K562 (cell line): ENCODE results near the gene ARFRP1. TPM values are rescaled to one million over a fixed set of nuclear protein-coding genes. Genes with fewer than 3 reads are reported as not detected.

Experiments
- ATAC-seq: fragments of 200-7000 bp; cut with Tn5 transposase; 3 replicates; pipeline ENCODE4 v1.9.1; 2020; ENCODE audit warnings: moderate library complexity
- BruUV-seq: library from RNA; stranded (reverse); fragments of 400-500 nt; replicated peaks from 2 replicates; lab custom pipeline; 2021; lab: Mats Ljungman, UMichigan
- CTCF ChIA-PET: fragments of 300-600 bp; formaldehyde crosslinking; extraction: SDS; loops from one replicate; lab custom pipeline; 2021; ENCODE audit warnings: low intra/inter-chr PET ratio; lab: Yijun Ruan, JAX
- POLR2A ChIA-PET: fragments of 300-600, 350-650 bp; sonication (Branson Sonifier 250); formaldehyde crosslinking; extraction: SDS; loops from one replicate; lab custom pipeline; 2021; ENCODE audit warnings: antibody characterized with exemption, inconsistent platforms; lab: Yijun Ruan, JAX
- DNase-seq, 4 experiments: peaks; one replicate each; pipeline versions ENCODE4 v3.0.0 to v3.0.0-alpha.2; 2011 to 2018; ENCODE audit warnings: low spot score in 3 of 4, mixed read lengths in 3 of 4; ENCODE audit errors: extremely low read depth in 1 of 4
- FAIRE-seq: peaks from 2 replicates; lab custom pipeline; 2011; peaks lifted over from hg19 to GRCh38; lab: Jason Lieb, UNC
- H2AFZ ChIP-seq: 2 replicates; pipeline ENCODE4 v1.6.0; 2011; ENCODE audit warnings: low read depth, low read length, control low read depth, inconsistent platforms
- H3K27ac ChIP-seq: fragments of 200-600 bp; 3 replicates; pipeline ENCODE4 v1.8.0; 2011; ENCODE audit warnings: low read depth, mild to moderate bottlenecking, control low read depth, inconsistent platforms, low read length, moderate library complexity, mixed read lengths; ENCODE audit errors: extremely low read depth
- H3K27me3 ChIP-seq, 2 experiments: fragments of 300-600 bp in 1 of 2; 2 replicates in 1 of 2; 3 replicates in 1 of 2; pipeline versions ENCODE4 v1.6.0 to v1.8.0; 2011; ENCODE audit warnings: inconsistent platforms in 2 of 2, low read length in 2 of 2, mild to moderate bottlenecking in 1 of 2, mixed read lengths in 1 of 2, moderate library complexity in 1 of 2; ENCODE audit not compliant: control insufficient read depth in 2 of 2, insufficient read depth in 2 of 2
- H3K36me3 ChIP-seq: fragments of 300-600 bp; 3 replicates; pipeline ENCODE4 v1.8.0; 2011; ENCODE audit warnings: mild to moderate bottlenecking, low read length, inconsistent platforms; ENCODE audit not compliant: control insufficient read depth, insufficient read depth
- H3K4me1 ChIP-seq, 2 experiments: fragments of 200-600 bp in 1 of 2; replicated peaks in 1 of 2; 2 replicates in 1 of 2; 3 replicates in 1 of 2; pipeline versions ENCODE4 v1.5.1 to v1.8.0; 2011; ENCODE audit warnings: inconsistent platforms in 2 of 2, low read length in 2 of 2, mild to moderate bottlenecking in 1 of 2, mixed read lengths in 1 of 2, moderate library complexity in 1 of 2; ENCODE audit not compliant: control insufficient read depth in 2 of 2, insufficient read depth in 2 of 2
- H3K4me2 ChIP-seq: 2 replicates; pipeline ENCODE4 v1.6.1; 2011; ENCODE audit warnings: low read length, control low read depth, inconsistent platforms, mixed read lengths; ENCODE audit not compliant: insufficient read depth
- H3K4me3 ChIP-seq: fragments of 200-600 bp; sonication (generic), shearing (Covaris generic); 2 replicates; pipeline ENCODE4 v1.5.1; 2016; ENCODE audit warnings: control low read depth, inconsistent platforms
- H3K79me2 ChIP-seq: fragments of 200-600 bp; 3 replicates; pipeline ENCODE4 v1.8.0; 2011; ENCODE audit warnings: low read length, inconsistent platforms; ENCODE audit not compliant: control insufficient read depth, insufficient read depth
- H3K9ac ChIP-seq, 2 experiments: 2 replicates each; pipeline versions ENCODE4 v1.6.0 to v1.6.1; 2011; ENCODE audit warnings: low read depth in 2 of 2, low read length in 2 of 2, control low read depth in 1 of 2, inconsistent platforms in 1 of 2, mild to moderate bottlenecking in 1 of 2, mixed read lengths in 1 of 2; ENCODE audit not compliant: insufficient read depth in 1 of 2
- H3K9me1 ChIP-seq: one replicate; pipeline ENCODE4 v1.6.0; 2011; ENCODE audit warnings: inconsistent platforms, mild to moderate bottlenecking, low read length, moderate library complexity; ENCODE audit not compliant: control insufficient read depth, insufficient read depth
- H3K9me3 ChIP-seq: replicated peaks from 2 replicates; pipeline ENCODE4 v1.5.1; 2011; ENCODE audit warnings: low read depth, low read length, inconsistent platforms; ENCODE audit not compliant: control insufficient read depth, insufficient read depth
- H4K20me1 ChIP-seq: replicated peaks from 2 replicates; pipeline ENCODE4 v1.6.1; 2011; ENCODE audit warnings: low read length, inconsistent platforms, mixed read lengths; ENCODE audit not compliant: control insufficient read depth, insufficient read depth
- GTF2B ChIP-seq: IDR thresholded peaks from 2 replicates; pipeline ENCODE4 v1.6.1; 2011; ENCODE audit not compliant: insufficient read length; ENCODE audit errors: extremely low read depth
- KHSRP ChIP-seq: fragments of 450-650 bp; IDR thresholded peaks from 2 replicates; pipeline ENCODE4 v1.6.1; 2017
- NEUROD1 ChIP-seq: fragments of 150-350 bp; IDR thresholded peaks from 2 replicates; pipeline ENCODE4 v1.6.1; 2014; ENCODE audit warnings: borderline replicate concordance, low read length, low read depth; ENCODE audit not compliant: partially characterized antibody
- NONO ChIP-seq, 2 experiments: fragments of 200-400 bp in 1 of 2; fragments of 450-650 bp in 1 of 2; formaldehyde crosslinking in 1 of 2; IDR thresholded peaks; 2 replicates each; pipeline ENCODE4 v1.6.1; 2017; ENCODE audit warnings: low read depth in 2 of 2, mild to moderate bottlenecking in 2 of 2, moderate library complexity in 2 of 2, low read length in 1 of 2
- POLR2G ChIP-seq: fragments of 200-400 bp; formaldehyde crosslinking; IDR thresholded peaks from 2 replicates; pipeline ENCODE4 v1.6.1; 2017; ENCODE audit warnings: low read depth, mild to moderate bottlenecking, antibody characterized with exemption, low read length, moderate library complexity
- RBM22 ChIP-seq: fragments of 200-400 bp; formaldehyde crosslinking; IDR thresholded peaks from 2 replicates; pipeline ENCODE4 v1.6.1; 2018; ENCODE audit warnings: low read length, low read depth; ENCODE audit not compliant: poor library complexity, severe bottlenecking
- REST ChIP-seq, 2 experiments: fragments of 450-650 bp; formaldehyde crosslinking in 1 of 2; IDR thresholded peaks; 2 replicates each; pipeline versions ENCODE4 v1.4.0 to v1.6.1; 2014 to 2020; ENCODE audit warnings: mild to moderate bottlenecking in 2 of 2, borderline replicate concordance in 1 of 2, low read depth in 1 of 2
- TAF15 ChIP-seq: fragments of 200-400 bp; formaldehyde crosslinking; IDR thresholded peaks from 2 replicates; pipeline ENCODE4 v1.6.1; 2017; ENCODE audit warnings: mild to moderate bottlenecking, low read depth, low read length, moderate library complexity
- YY1 ChIP-seq, 3 experiments: IDR thresholded peaks; 2 replicates each; pipeline ENCODE4 v1.6.1; 2011; ENCODE audit warnings: low read length in 2 of 3, mild to moderate bottlenecking in 2 of 3, moderate library complexity in 2 of 3, borderline replicate concordance in 1 of 3, control low read depth in 1 of 3, low read depth in 1 of 3; ENCODE audit not compliant: insufficient read depth in 3 of 3, insufficient replicate concordance in 2 of 3, control insufficient read depth in 1 of 3, insufficient read length in 1 of 3; ENCODE audit errors: extremely low read depth in 1 of 3
- ZBTB2 ChIP-seq: fragments of 450-650 bp; IDR thresholded peaks from 2 replicates; pipeline ENCODE4 v1.6.1; 2016; ENCODE audit warnings: antibody characterized with exemption
- WGBS: fragments of 100-300 bp; shearing (Covaris generic); methylation state at CpG from one replicate; pipeline ENCODE4 v1.1.6; 2016; ENCODE audit warnings: low coverage, mixed read lengths; ENCODE audit not compliant: insufficient coverage; ENCODE audit errors: missing lambda C conversion rate; 5-methylcytosine and 5-hydroxymethylcytosine counted together
- in situ Hi-C: fragments of 300-500 bp; cut with MboI; formaldehyde crosslinking; loops from 4 replicates; pipeline ENCODE4 v1.15.0; 2018; ENCODE audit warnings: inconsistent platforms, mixed read lengths
- intact Hi-C: fragments of 100-400 bp; cut with micrococcal nuclease; formaldehyde crosslinking; loops from 2 replicates; pipeline ENCODE4 v1.14.2; 2022
- polyA plus RNA-seq, 8 experiments: library from polyadenylated mRNA; depleted of rRNA in 4 of 8; stranded (reverse) in 5 of 8; unstranded in 3 of 8; fragments of >200 nt; fragmentation: Nextera tagmentation in 2 of 8; fragmentation: Illumina TruSeq in 1 of 8; extraction: Ambion mirVana in 2 of 8; extraction: Trizol in 1 of 8; gene quantifications; 2 replicates each; pipeline versions ENCODE4 v1.2.1 to v1.2.3, GENCODE V29; 2011 to 2014; ENCODE audit warnings: inconsistent platforms in 1 of 8, missing spikeins in 1 of 8
- total RNA-seq, 7 experiments: library from RNA; depleted of rRNA in 6 of 7; stranded (reverse); fragments of >200 nt in 6 of 7; fragmentation: Illumina TruSeq in 2 of 7; extraction: Trizol in 2 of 7; gene quantifications; 2 replicates each; pipeline versions ENCODE4 v1.2.1 to v1.2.3, GENCODE V29; 2011 to 2021; ENCODE audit warnings: low replicate concordance in 1 of 7

Gene ARFRP1
- total and polyA plus RNA-seq, 9 of the 15 experiments (the other 6 are each of a cell fraction or from before 2014, with no cell fraction given) = 2.2 to 78.9 (median 37.3) TPM

- Histone ChIP-seq H3K36me3 (peaks cover 26% of the 10 kb centered on the region; the same call in 2 of the 3 replicates), H3K27ac (no peak overlapping the region), H3K9me3 (no peaks in the 10 kb centered on the region), H2AFZ (no peak overlapping the region), H3K4me2 (no peak overlapping the region), H4K20me1 (no peaks in the 10 kb centered on the region; the same call in 1 of the 2 replicates), H3K79me2 (no peaks in the 10 kb centered on the region), H3K4me1 (peaks cover 9 to 81% of the 10 kb centered on the region in 2 experiments), H3K4me3 (no peak overlapping the region), H3K9ac (no peak overlapping the region; a peak in 1 of 4 replicates), H3K9me1 (no peaks in the 10 kb centered on the region), H3K27me3 (no peaks in the 10 kb centered on the region)
- BruUV-seq = no TSS peak
- no peak for ATAC-seq
- no peak for FAIRE-seq
- peak in 1 of 4 experiments; percentile 11 for DNase-seq
- in situ Hi-C loops (no loop called here), intact Hi-C loops (no loop called here)
- ChIA-PET POLR2A (interaction anchor here (0.6 to 3.1 kb wide), 4 partner anchors 10 to 167 kb away, joined by 3 to 27 read pairs (median 4); partner anchors contain the start of genes ARFRP1, TPD52L2 and ZGPAT), CTCF (no interaction called here)
- WGBS = 70% methylated on average over 4 of the region's 7 CpGs
- TF ChIP-seq NEUROD1 = no peak
- no peak for TF ChIP-seq NONO (IDR thresholded peaks at IDR 0.05; ENCODE audit: low read depth in 2 of 2, low read length in 1 of 2)
- peak; percentile 11 for TF ChIP-seq RBM22
- peak; percentile 6 for TF ChIP-seq POLR2G
- TF ChIP-seq GTF2B = no peak
- no peak for TF ChIP-seq YY1 (IDR thresholded peaks at IDR 0.05; ENCODE audit: borderline replicate concordance in 1 of 3, control insufficient read depth in 1 of 3, extremely low read depth in 1 of 3, insufficient read depth in 3 of 3, insufficient read length in 1 of 3, insufficient replicate concordance in 2 of 3, low read depth in 1 of 3, low read length in 2 of 3)
- TF ChIP-seq TAF15 = peak; percentile 85; the same call in 1 of the 2 replicates
- TF ChIP-seq KHSRP = no peak
- no peak for TF ChIP-seq REST (IDR thresholded peaks at IDR 0.05; ENCODE audit: borderline replicate concordance)
- no peak for TF ChIP-seq REST (CRISPR knock-in tag; IDR thresholded peaks at IDR 0.05; ENCODE audit: low read depth)
- no peak for TF ChIP-seq ZBTB2
Measured at GRCh38 chr20:63697357-63697867, 10.4 kb downstream of the ARFRP1 start.
